ENCODE data around the gene SUPT20HL1. TPM values are rescaled to one million over a fixed set of nuclear protein-coding genes. Genes with fewer than 3 reads are reported as not detected.

The SUPT20HL1 gene
- total and polyA plus RNA-seq, 12 donors = 0.17 TPM; not detected in 11

DNA sequence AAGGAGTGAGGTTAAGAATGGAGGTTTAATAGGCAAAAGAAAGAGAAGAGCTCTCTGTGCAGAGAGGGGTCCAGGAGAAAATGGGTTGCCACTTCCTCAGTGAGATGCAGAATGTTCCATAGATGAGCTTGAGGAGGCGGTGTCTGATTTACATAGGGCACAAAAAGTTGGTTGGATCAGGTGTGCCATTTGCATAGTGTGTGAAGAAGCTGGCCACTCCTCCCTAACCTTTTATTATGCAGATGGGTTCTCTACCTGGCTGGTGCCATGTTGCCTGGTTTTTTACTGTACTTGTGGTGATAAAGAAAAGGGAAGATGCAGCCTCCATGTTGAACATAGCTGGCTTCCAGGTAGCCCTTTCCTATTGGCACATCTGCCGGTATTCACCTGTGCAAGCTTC, 27.3 kb downstream of the SUPT20HL1 start:
- intact Hi-C loops (cut with DNase I) = no loop called here
- Histone ChIP-seq H3K27ac (no peak overlapping the region), H3K36me3 (replicated peaks in 1 of 2) (no peaks in the 10 kb centered on the region), H3K4me1 (replicated peaks in 1 of 2) (no peaks in the 10 kb centered on the region), H3K9me3 (replicated peaks in 1 of 3) (no peaks in the 10 kb centered on the region), H3K4me3 (no peak overlapping the region), H3K27me3 (peaks cover 57% of the 10 kb centered on the region)
- TF ChIP-seq, protein P1, sequence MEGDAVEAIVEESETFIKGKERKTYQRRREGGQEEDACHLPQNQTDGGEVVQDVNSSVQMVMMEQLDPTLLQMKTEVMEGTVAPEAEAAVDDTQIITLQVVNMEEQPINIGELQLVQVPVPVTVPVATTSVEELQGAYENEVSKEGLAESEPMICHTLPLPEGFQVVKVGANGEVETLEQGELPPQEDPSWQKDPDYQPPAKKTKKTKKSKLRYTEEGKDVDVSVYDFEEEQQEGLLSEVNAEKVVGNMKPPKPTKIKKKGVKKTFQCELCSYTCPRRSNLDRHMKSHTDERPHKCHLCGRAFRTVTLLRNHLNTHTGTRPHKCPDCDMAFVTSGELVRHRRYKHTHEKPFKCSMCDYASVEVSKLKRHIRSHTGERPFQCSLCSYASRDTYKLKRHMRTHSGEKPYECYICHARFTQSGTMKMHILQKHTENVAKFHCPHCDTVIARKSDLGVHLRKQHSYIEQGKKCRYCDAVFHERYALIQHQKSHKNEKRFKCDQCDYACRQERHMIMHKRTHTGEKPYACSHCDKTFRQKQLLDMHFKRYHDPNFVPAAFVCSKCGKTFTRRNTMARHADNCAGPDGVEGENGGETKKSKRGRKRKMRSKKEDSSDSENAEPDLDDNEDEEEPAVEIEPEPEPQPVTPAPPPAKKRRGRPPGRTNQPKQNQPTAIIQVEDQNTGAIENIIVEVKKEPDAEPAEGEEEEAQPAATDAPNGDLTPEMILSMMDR (IDR thresholded peaks at IDR 0.05) = no peak
- TF ChIP-seq POLR2A (IDR thresholded peaks at IDR 0.05) = no peak
- DNase-seq = no peak
- 61 to 100% (median 79%) methylated on average over 1 to 2 of the region's 2 CpGs for WGBS, 4 donors

DNA sequence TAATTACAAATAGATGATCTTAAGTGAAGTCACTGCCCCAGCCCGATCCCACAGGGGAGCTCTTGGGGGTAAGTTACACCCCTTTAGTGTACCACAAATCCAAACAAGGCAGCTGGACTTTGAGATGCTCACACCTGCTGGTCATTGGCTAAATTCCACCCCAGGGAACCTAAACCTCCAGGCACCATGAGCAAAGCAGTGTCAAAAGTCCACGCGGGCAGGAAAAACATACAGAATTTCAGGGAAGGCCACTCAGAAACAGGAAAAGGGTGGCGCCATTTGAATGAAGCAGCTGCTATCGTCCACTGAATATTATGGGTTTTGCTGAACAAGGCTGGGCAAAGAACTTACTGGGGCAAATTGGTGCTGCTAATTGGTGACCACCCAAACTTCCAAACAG, 30.9 kb downstream of the SUPT20HL1 start:
- DNase-seq = no peak
- intact Hi-C loops (cut with DNase I) = no loop called here
- 64 to 84% (median 71%) methylated on average over 5 of the region's 5 CpGs for WGBS, 4 donors
- peaks cover 0 to 4% of the 10 kb centered on the region in 2 donors for H3K4me1 ChIP-seq (replicated peaks in 1 of 2)
- H3K27me3 ChIP-seq = peaks cover 55% of the 10 kb centered on the region
- no peaks in the 10 kb centered on the region for H3K9me3 ChIP-seq (replicated peaks in 1 of 3)
- no peak overlapping the region for H3K27ac ChIP-seq
- TF ChIP-seq, protein P1 (IDR thresholded peaks at IDR 0.05) = no peak
- no peak for TF ChIP-seq POLR2A (IDR thresholded peaks at IDR 0.05)
- no peak overlapping the region for H3K4me3 ChIP-seq
- H3K36me3 ChIP-seq (replicated peaks in 1 of 2) = no peaks in the 10 kb centered on the region

DNA sequence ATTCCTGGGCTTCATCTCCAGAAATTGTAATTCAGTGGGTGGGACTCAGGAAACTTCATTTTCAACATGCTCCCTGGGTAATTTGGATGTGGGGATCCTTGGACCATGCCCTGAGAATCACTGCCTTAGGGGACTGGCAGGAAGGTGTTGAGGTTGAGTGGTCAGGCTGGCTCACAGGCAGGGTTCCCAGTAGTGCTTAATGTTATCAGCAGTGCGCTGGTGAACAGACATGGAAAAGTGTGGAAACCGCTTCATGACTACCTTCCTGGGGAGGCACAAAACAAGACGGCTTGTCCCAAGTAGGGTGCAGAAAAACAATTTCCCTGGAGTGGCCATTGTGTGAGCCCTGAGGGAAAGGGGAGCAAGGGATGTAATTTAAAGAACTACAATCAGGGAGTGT, 31.4 kb downstream of the SUPT20HL1 start:
- no peak overlapping the region for H3K4me3 ChIP-seq
- H3K9me3 ChIP-seq (replicated peaks in 1 of 3) = no peaks in the 10 kb centered on the region
- TF ChIP-seq POLR2A (IDR thresholded peaks at IDR 0.05) = no peak
- TF ChIP-seq, protein P1 (IDR thresholded peaks at IDR 0.05) = no peak
- 74 to 87% (median 79%) methylated on average over 3 of the region's 3 CpGs for WGBS, 4 donors
- H3K27ac ChIP-seq = no peak overlapping the region
- H3K36me3 ChIP-seq (replicated peaks in 1 of 2) = no peaks in the 10 kb centered on the region
- no peak for DNase-seq
- peaks cover 0 to 4% of the 10 kb centered on the region in 2 donors for H3K4me1 ChIP-seq (replicated peaks in 1 of 2)
- peaks cover 51% of the 10 kb centered on the region for H3K27me3 ChIP-seq
- intact Hi-C loops (cut with DNase I) = no loop called here

DNA sequence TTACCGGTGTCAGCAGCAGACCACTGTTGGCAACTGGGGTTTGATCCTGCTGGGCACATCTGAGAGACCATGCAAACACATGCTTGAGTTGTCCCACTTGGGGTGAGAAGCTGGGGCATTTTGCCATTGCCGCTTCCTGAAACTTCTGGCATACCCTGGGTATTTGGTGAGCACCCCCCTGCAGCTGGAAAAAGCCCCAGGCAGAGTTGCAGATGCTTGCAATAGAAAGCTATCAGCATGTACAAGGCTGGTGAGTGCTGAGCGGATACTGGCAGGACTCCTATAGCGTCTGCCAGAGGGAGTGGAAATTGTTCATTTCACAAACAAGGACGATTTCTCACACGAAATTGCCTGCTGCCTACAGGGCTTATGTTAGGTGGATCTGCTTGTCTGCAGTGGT, 32.3 kb downstream of the SUPT20HL1 start:
- Histone ChIP-seq H3K27ac (no peak overlapping the region), H3K36me3 (replicated peaks in 1 of 2) (no peaks in the 10 kb centered on the region), H3K4me3 (no peak overlapping the region), H3K9me3 (replicated peaks in 1 of 3) (no peaks in the 10 kb centered on the region), H3K4me1 (replicated peaks in 1 of 2) (peaks cover 0 to 4% of the 10 kb centered on the region in 2 donors), H3K27me3 (peaks cover 45% of the 10 kb centered on the region)
- TF ChIP-seq, protein P1 (IDR thresholded peaks at IDR 0.05) = no peak
- TF ChIP-seq POLR2A (IDR thresholded peaks at IDR 0.05) = no peak
- intact Hi-C loops (cut with DNase I) = no loop called here
- WGBS, 4 donors = 37 to 68% (median 60%) methylated on average over 4 to 6 of the region's 6 CpGs
- no peak for DNase-seq

All from adrenal gland (tissue), 12 donors.